NOMO-1 (cell line): Measurements from ENCODE around the gene DNAH2.

ENCODE experiments used
- DNase-seq, 2 experiments: peaks; one replicate each; lab custom pipeline; 2025; ENCODE audit not compliant: unreplicated experiment in 2 of 2; lab: John Stamatoyannopoulos, UW

Gene DNAH2

GRCh38 chr17:7716901-7717755 is at the start of gene DNAH2:
DNAH2 (plus strand) TSS chr17:7717744; CDS start chr17:7719735, 1,991 bp downstream.
- DNase-seq: peak; percentile 39 to 42

GRCh38 chr17:7668482-7668881 is 49.1 kb upstream of the DNAH2 start:
- DNase-seq: no peak

GRCh38 chr17:7673239-7673638 is 44.3 kb upstream of the DNAH2 start:
- peak in 1 of 2 experiments; percentile 21 for DNase-seq

GRCh38 chr17:7674934-7675333 is 42.6 kb upstream of the DNAH2 start:
- DNase-seq: no peak

GRCh38 chr17:7676533-7676932 is 41.0 kb upstream of the DNAH2 start:
- no peak for DNase-seq

GRCh38 chr17:7677388-7678067 is 40.0 kb upstream of the DNAH2 start:
- DNase-seq: no peak

- no peak for DNase-seq
Observed at GRCh38 chr17:7684851-7685532, 32.6 kb upstream of the DNAH2 start.

GRCh38 chr17:7685533-7686221 is 31.9 kb upstream of the DNAH2 start:
- DNase-seq: peak; percentile 91 to 96

- peak; percentile 87 to 96 for DNase-seq
Observed at GRCh38 chr17:7686222-7687071, 31.1 kb upstream of the DNAH2 start.

GRCh38 chr17:7687072-7687907 is 30.3 kb upstream of the DNAH2 start, which contains the start of gene TP53:
TP53 (minus strand) TSS chr17:7687490; CDS start chr17:7676594, 10,896 bp downstream.
- peak; percentile 93 to 95 for DNase-seq

GRCh38 chr17:7687908-7688807 is 29.4 kb upstream of the DNAH2 start, which contains the start of gene WRAP53:
WRAP53 (plus strand) TSS chr17:7688477; CDS start chr17:7688649, 172 bp downstream.
- DNase-seq: peak; percentile 97

- DNase-seq: no peak
Observed at GRCh38 chr17:7688808-7689316, 28.7 kb upstream of the DNAH2 start.

GRCh38 chr17:7695586-7695985 is 22.0 kb upstream of the DNAH2 start:
- no peak for DNase-seq

- DNase-seq: no peak
Observed at GRCh38 chr17:7697828-7698588, 19.5 kb upstream of the DNAH2 start.

- DNase-seq: no peak
Observed at GRCh38 chr17:7700510-7700909, 17.0 kb upstream of the DNAH2 start.

GRCh38 chr17:7701681-7702080 is 15.9 kb upstream of the DNAH2 start:
- no peak for DNase-seq

- no peak for DNase-seq
Observed at GRCh38 chr17:7702776-7703175, 14.8 kb upstream of the DNAH2 start.
